Urinary bladder (tissue), 4 donors: ENCODE measurements around the gene CIBAR2. TPM values are rescaled to one million over a fixed set of nuclear protein-coding genes. Genes with fewer than 3 reads are reported as not detected.
A peak's percentile ranks its signal among the peaks of the same experiment; 100 is the strongest.
"Not testable (repeated sequence)": the region's sequence is repeated elsewhere in the genome, so short reads cannot be mapped to it uniquely, and the experiment has no call there.

Experiments
- DNase-seq: peaks from one replicate; pipeline ENCODE4 v3.0.0-alpha.2; 2015; ENCODE audit errors: extremely low spot score
- H3K27ac ChIP-seq: one replicate; pipeline ENCODE4 v1.5.1; 2013; ENCODE audit warnings: low read depth, mild to moderate bottlenecking, moderate library complexity
- H3K36me3 ChIP-seq: one replicate; pipeline ENCODE4 v1.6.1; 2013; ENCODE audit warnings: mild to moderate bottlenecking, moderate library complexity; ENCODE audit not compliant: insufficient read depth
- H3K4me1 ChIP-seq: one replicate; pipeline ENCODE4 v1.6.1; 2013; ENCODE audit warnings: mild to moderate bottlenecking, moderate library complexity; ENCODE audit not compliant: insufficient read depth
- H3K4me3 ChIP-seq: one replicate; pipeline ENCODE4 v1.5.1; 2013; ENCODE audit warnings: low read depth, low read length
- WGBS: extraction: QIAGEN DNeasy Blood & Tissue Kit; methylation state at CpG from one replicate; pipeline ENCODE4 v1.1.7; 2013; 5-methylcytosine and 5-hydroxymethylcytosine counted together
- polyA plus RNA-seq: library from polyadenylated mRNA; stranded (reverse); fragments of 200-250 nt; gene quantifications from one replicate; pipeline ENCODE4 v1.2.3, GENCODE V29; 2013
- total RNA-seq: library from RNA; depleted of rRNA; stranded (reverse); fragments of >200 nt; gene quantifications from one replicate; pipeline ENCODE4 v1.2.3, GENCODE V29; 2014
- donor health status: healthy with polysubstance abuse.
- donor health status: healthy.

CIBAR2 gene
- total and polyA plus RNA-seq, 2 donors: not detected

- DNase-seq: no peak
- H3K36me3 ChIP-seq: no peaks in the 10 kb centered on the region
- H3K4me1 ChIP-seq: peaks cover 2% of the 10 kb centered on the region
- H3K27ac ChIP-seq: no peak overlapping the region
- 88% methylated on average over 9 of the region's 9 CpGs for WGBS
- no peak overlapping the region for H3K4me3 ChIP-seq
These were observed 54.9 kb downstream of the CIBAR2 start for GRCh38 chr16:85057212-85057889.

DNA sequence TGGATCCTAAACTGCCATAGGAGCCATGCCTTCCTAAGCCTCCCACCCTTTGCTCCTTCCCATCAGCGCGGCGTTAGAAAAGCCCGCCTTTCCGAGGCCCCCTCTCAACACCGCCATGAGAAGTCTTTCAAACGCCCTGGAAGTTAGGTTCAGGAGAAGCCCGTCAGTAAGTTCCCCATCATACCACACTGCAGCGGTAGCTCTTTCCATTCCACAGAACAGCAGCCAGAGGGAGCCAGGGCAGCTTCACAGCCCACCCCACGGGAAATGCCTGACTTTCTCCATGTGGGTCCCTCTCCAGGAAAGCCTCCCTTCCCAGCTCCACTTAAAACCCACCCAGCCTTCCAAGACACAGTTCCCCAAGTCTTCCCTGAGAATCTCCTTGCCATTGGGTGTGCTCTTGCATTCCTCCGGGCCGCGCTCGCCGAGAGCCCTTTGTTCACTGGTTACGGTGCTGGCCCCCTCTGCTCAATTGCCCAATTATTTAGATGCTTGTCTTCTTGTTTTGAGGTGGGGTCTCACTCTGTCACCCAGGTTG lies 56.0 kb downstream of the CIBAR2 start:
- Histone ChIP-seq H3K36me3 (no peaks in the 10 kb centered on the region), H3K27ac (peak overlapping the region; percentile 13), H3K4me1 (peaks cover 2% of the 10 kb centered on the region), H3K4me3 (no peak overlapping the region)
- no peak for DNase-seq
- 71% methylated on average over 16 of the region's 16 CpGs for WGBS

DNA sequence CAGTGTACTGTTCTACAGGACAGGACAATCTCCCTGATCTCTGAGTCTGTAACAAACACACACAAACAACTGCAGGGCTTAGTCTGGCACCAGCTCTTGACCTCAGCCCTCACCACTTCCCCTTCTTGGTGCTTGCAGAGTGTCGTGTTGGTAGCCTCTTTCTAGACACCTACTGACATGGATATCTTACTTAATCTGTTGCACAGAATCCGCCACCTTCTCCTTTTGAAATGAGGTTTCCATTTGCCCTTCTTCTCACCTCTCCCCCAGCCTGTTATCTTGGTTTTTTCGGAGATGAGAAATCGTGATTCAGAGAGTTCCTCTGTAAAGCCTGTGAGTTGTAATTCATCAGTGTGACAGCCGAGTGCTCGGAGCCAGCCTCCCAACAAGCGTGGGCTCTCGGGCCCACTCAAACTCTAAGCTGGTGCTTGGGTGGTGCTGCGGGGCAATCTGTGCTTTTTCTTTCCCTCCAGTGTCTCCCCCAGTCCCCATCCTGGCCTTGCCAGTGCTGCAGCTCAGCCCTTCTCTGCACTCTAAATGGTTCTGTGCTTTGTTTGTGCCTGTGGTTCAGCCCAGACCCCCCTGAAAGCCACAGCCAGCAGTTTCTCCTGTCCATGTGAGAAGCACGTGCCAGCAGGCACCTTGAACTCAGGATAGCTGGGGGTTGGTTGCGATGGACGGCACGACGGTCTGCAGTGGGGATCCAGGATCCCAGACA lies 56.6 kb downstream of the CIBAR2 start:
- Histone ChIP-seq H3K4me3 (no peak overlapping the region), H3K36me3 (no peaks in the 10 kb centered on the region), H3K4me1 (peaks cover 2% of the 10 kb centered on the region), H3K27ac (peak overlapping the region; percentile 71)
- peak; percentile 43 for DNase-seq
- WGBS: 27% methylated on average over 14 of the region's 14 CpGs

DNA sequence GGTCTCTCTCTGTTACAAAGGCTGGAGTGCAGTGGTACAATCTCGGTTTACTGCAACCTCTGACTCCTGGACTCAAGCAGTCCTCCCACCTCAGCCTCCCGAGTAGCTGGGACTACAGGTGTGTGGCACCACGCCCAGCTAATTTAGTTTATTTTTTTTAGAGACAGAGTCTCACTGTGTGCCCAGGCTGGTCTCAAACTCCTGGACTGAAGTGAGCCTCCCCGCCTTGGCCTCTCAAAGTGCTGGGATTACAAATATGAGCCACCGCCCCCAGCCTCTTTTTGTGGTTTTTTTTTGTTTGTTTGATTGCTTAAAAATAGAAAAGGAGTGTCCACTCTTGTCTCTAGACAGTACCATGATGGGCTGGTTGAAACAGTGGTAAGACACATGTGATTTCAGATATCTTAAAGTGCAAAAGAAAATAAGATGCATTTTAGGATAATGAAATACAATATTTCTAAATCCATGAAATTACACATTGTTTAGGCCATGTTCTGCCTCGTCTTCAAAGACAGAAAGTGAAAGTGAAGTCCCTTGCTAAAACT lies 57.3 kb downstream of the CIBAR2 start:
- H3K27ac ChIP-seq: peak overlapping the region; percentile 72
- no peaks in the 10 kb centered on the region for H3K36me3 ChIP-seq
- H3K4me1 ChIP-seq: peaks cover 2% of the 10 kb centered on the region
- no peak overlapping the region for H3K4me3 ChIP-seq
- WGBS: 53% methylated on average over 6 of the region's 6 CpGs
- DNase-seq: no peak

- H3K4me3 ChIP-seq, H3K36me3 ChIP-seq, DNase-seq, H3K4me1 ChIP-seq, H3K27ac ChIP-seq: not testable (repeated sequence)
- WGBS: 97% methylated on average over 3 of the region's 3 CpGs
These were observed 58.0 kb downstream of the CIBAR2 start for GRCh38 chr16:85054321-85054720.

DNA sequence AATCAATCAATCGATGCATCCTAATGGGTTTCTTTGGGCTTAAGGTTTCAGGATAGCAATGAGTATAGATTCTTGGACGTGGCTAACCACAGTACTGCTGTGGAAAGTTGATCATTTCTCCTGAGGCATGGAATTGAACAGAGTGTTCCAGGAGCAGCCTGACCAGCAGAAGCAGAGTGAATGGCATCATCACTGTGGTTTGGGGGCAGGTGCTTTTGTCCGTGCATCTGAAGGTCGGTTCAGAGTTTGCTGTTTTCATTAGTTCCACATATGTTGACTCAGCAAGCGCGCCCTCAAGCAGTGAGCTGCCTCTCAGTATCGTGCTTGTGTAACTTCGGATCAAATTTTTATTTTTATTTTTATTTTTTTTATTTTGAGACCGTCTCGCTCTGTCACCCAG lies 59.7 kb downstream of the CIBAR2 start:
- Histone ChIP-seq H3K4me1 (peaks cover 2% of the 10 kb centered on the region), H3K27ac (no peak overlapping the region), H3K4me3 (no peak overlapping the region), H3K36me3 (no peaks in the 10 kb centered on the region)
- 94% methylated on average over 10 of the region's 10 CpGs for WGBS
- no peak for DNase-seq

- Histone ChIP-seq H3K36me3 (no peaks in the 10 kb centered on the region), H3K4me1 (peaks cover 2% of the 10 kb centered on the region), H3K4me3 (no peak overlapping the region), H3K27ac (no peak overlapping the region)
- DNase-seq: no peak
- WGBS: 60% methylated on average over 8 of the region's 8 CpGs
These were observed 60.6 kb downstream of the CIBAR2 start for GRCh38 chr16:85051683-85052082.

- Histone ChIP-seq H3K36me3 (no peaks in the 10 kb centered on the region), H3K4me3 (no peak overlapping the region), H3K4me1 (peaks cover 2% of the 10 kb centered on the region), H3K27ac (peak overlapping the region; percentile 18)
- DNase-seq: peak; percentile 29
- 28% methylated on average over 8 of the region's 8 CpGs for WGBS
These were observed 61.1 kb downstream of the CIBAR2 start for GRCh38 chr16:85051067-85051581.

DNA sequence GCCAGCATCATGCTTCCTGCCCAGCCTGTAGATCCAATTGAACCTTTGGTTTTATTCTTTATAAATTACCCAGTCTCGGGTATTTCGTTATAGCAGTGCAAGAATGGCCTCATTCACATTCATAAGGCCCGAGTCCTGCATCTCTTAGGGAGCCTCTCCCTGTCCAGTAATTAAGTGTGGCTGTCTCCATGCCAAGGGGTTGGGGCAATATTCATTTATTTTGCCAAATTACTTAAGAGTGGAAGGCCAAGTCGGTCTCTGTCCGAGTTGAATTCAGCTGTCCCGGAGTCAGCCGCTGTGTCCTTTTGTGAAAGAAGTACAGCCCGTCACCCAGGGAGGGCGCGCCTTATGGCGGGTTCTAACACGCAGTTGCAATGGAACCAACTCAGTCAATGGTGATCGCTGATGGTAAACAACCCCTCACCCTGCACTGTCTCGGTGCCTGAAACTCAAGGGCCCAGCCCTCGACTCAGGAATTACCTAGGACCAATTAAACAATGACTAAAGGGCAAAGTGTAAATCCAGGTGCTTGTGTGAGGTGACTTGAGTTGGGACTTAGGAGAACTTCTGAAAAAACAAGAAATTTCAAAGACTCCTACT lies 62.5 kb downstream of the CIBAR2 start:
- WGBS: 79% methylated on average over 15 of the region's 15 CpGs
- Histone ChIP-seq H3K4me1 (no peaks in the 10 kb centered on the region), H3K27ac (peak overlapping the region; percentile 32), H3K4me3 (no peak overlapping the region), H3K36me3 (no peaks in the 10 kb centered on the region)
- DNase-seq: no peak

DNA sequence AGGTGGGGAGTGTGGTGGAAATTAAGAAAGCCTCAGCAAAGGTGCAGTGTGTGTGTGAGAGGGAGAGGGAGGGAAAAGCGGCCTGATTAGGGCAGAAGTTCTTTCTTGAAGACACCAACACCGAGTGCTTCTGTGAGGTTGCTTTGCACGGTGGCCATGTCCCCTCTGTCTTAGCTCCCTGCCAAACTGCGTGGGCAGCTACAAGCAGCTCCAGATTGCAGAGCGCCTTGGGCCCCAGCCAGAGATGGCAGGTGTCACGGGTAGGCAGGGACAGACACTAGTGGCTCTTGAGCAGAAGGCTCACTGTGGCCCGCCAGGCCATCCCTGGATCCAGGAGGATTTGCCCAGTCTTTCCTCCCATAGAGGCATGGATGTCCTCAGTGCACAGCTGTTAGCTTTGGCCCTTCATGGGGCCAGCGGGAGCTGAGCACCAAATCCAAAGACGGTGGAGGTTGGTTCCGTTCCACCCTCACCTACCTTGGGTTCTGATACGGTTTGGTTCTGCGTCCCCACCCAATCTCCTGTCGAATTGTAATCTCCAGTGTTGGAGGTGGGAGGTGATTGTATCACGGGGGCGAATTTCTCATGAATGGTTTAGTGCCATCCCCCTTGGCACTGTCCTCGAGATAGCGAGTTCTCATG lies 63.2 kb downstream of the CIBAR2 start:
- no peak overlapping the region for H3K27ac ChIP-seq
- no peak overlapping the region for H3K4me3 ChIP-seq
- no peaks in the 10 kb centered on the region for H3K4me1 ChIP-seq
- H3K36me3 ChIP-seq: no peaks in the 10 kb centered on the region
- 95% methylated on average over 17 of the region's 17 CpGs for WGBS
- no peak for DNase-seq

Other genes starting within 250 kb of the CIBAR2 start
- 31.1 TPM for gene ZDHHC7, start 100.9 kb downstream of the CIBAR2 start, total RNA-seq
- 49.7 TPM for gene ZDHHC7, start 100.9 kb downstream of the CIBAR2 start, polyA plus RNA-seq
- gene KIAA0513, start 84.7 kb downstream of the CIBAR2 start, total RNA-seq: 9.8 TPM
- gene KIAA0513, start 84.7 kb downstream of the CIBAR2 start, polyA plus RNA-seq: 19.9 TPM